Daoy (cell line): ENCODE data around the gene KCNJ6. TPM values are rescaled to one million over a fixed set of nuclear protein-coding genes. Genes with fewer than 3 reads are reported as not detected.
A peak's percentile ranks its signal among the peaks of the same experiment; 100 is the strongest.
"Not testable (repeated sequence)": the region's sequence is repeated elsewhere in the genome, so short reads cannot be mapped to it uniquely, and the experiment has no call there.

ENCODE experiments used
- DNase-seq: peaks from one replicate; pipeline ENCODE4 v3.0.0-alpha.2; 2015; ENCODE audit warnings: low read depth
- total RNA-seq: library from RNA; depleted of rRNA; stranded (reverse); fragments of >200 nt; shearing (Covaris generic); gene quantifications from 2 replicates; pipeline ENCODE4 v1.2.3, GENCODE V29; 2014

Gene KCNJ6
- total RNA-seq, 1 experiment from 2014 or later = not detected

- no peak for DNase-seq
These were observed 178.3 kb downstream of the KCNJ6 start for GRCh38 chr21:37737996-37738395.

GRCh38 chr21:37737507-37737906 lies 178.8 kb downstream of the KCNJ6 start:
- no peak for DNase-seq

GRCh38 chr21:37734846-37735245 lies 181.4 kb downstream of the KCNJ6 start:
- no peak for DNase-seq

GRCh38 chr21:37732927-37733326 lies 183.3 kb downstream of the KCNJ6 start:
- DNase-seq = no peak

- no peak for DNase-seq
These were observed 192.1 kb downstream of the KCNJ6 start for GRCh38 chr21:37724201-37724600.

GRCh38 chr21:37717534-37717933 lies 198.7 kb downstream of the KCNJ6 start:
- DNase-seq = no peak

- not testable (repeated sequence) for DNase-seq
These were observed 203.7 kb downstream of the KCNJ6 start for GRCh38 chr21:37712569-37712934.

- peak; percentile 79 for DNase-seq
These were observed 204.3 kb downstream of the KCNJ6 start for GRCh38 chr21:37711836-37712568.

- DNase-seq = no peak
These were observed 204.9 kb downstream of the KCNJ6 start for GRCh38 chr21:37711286-37711829.

GRCh38 chr21:37710546-37711285 lies 205.5 kb downstream of the KCNJ6 start:
- no peak for DNase-seq

- DNase-seq = no peak
These were observed 211.5 kb downstream of the KCNJ6 start for GRCh38 chr21:37704751-37705150.

GRCh38 chr21:37702241-37702640 lies 214.0 kb downstream of the KCNJ6 start:
- no peak for DNase-seq

GRCh38 chr21:37700641-37701202 lies 215.5 kb downstream of the KCNJ6 start:
- DNase-seq = peak; percentile 89

GRCh38 chr21:37699024-37699775 lies 217.1 kb downstream of the KCNJ6 start:
- DNase-seq = no peak

- no peak for DNase-seq
These were observed 219.3 kb downstream of the KCNJ6 start for GRCh38 chr21:37696936-37697335.

GRCh38 chr21:37695111-37695510 lies 221.1 kb downstream of the KCNJ6 start:
- DNase-seq = no peak

- DNase-seq = no peak
These were observed 227.2 kb downstream of the KCNJ6 start for GRCh38 chr21:37688952-37689659.

GRCh38 chr21:37686991-37687810 lies 229.1 kb downstream of the KCNJ6 start:
- no peak for DNase-seq

- DNase-seq = no peak
These were observed 231.7 kb downstream of the KCNJ6 start for GRCh38 chr21:37684547-37684946.

- DNase-seq = no peak
These were observed 232.2 kb downstream of the KCNJ6 start for GRCh38 chr21:37684115-37684493.
